Measurements from ENCODE around the gene EEF1AKMT4. TPM values are rescaled to one million over a fixed set of nuclear protein-coding genes. Genes with fewer than 3 reads are reported as not detected.
A peak's percentile ranks its signal among the peaks of the same experiment; 100 is the strongest.

The EEF1AKMT4 gene
- total RNA-seq, 1 donor from 2014 or later, result 3.6 TPM

- DNase-seq (ENCODE audit: low read depth), result no peak
Measured at GRCh38 chr3:184235381-184236032, 14.0 kb upstream of the EEF1AKMT4 start.

GRCh38 chr3:184236033-184236410 is 13.4 kb upstream of the EEF1AKMT4 start:
- DNase-seq (ENCODE audit: low read depth), result no peak

- DNase-seq (ENCODE audit: low read depth), result no peak
Measured at GRCh38 chr3:184236636-184237035, 12.8 kb upstream of the EEF1AKMT4 start.

GRCh38 chr3:184237211-184237610 is 12.3 kb upstream of the EEF1AKMT4 start:
- no peak for DNase-seq (ENCODE audit: low read depth)

GRCh38 chr3:184237807-184238206 is 11.7 kb upstream of the EEF1AKMT4 start:
- no peak for DNase-seq (ENCODE audit: low read depth)

GRCh38 chr3:184238246-184238818 is 11.1 kb upstream of the EEF1AKMT4 start:
- DNase-seq (ENCODE audit: low read depth), result no peak

GRCh38 chr3:184239221-184239620 is 10.3 kb upstream of the EEF1AKMT4 start:
- no peak for DNase-seq (ENCODE audit: low read depth)

GRCh38 chr3:184239708-184240107 is 9.8 kb upstream of the EEF1AKMT4 start:
- no peak for DNase-seq (ENCODE audit: low read depth)

GRCh38 chr3:184240384-184241140 is 8.9 kb upstream of the EEF1AKMT4 start:
- peak; percentile 70 for DNase-seq (ENCODE audit: low read depth)

- DNase-seq (ENCODE audit: low read depth), result no peak
Measured at GRCh38 chr3:184241141-184241446, 8.4 kb upstream of the EEF1AKMT4 start.

GRCh38 chr3:184241447-184242296 is 7.8 kb upstream of the EEF1AKMT4 start:
- no peak for DNase-seq (ENCODE audit: low read depth)

GRCh38 chr3:184242297-184242685 is 7.2 kb upstream of the EEF1AKMT4 start:
- no peak for DNase-seq (ENCODE audit: low read depth)

- peak; percentile 90 for DNase-seq (ENCODE audit: low read depth)
Measured at GRCh38 chr3:184248454-184249411, 739 bp upstream of the EEF1AKMT4 start, which contains the start of gene ALG3. Gene ALG3, minus strand, starts transcription at chr3:184248962. Its CDS starts 22 bp downstream, at chr3:184248940.

GRCh38 chr3:184250167-184250828 is 826 bp downstream of the EEF1AKMT4 start:
- DNase-seq (ENCODE audit: low read depth), result peak; percentile 93

- DNase-seq (ENCODE audit: low read depth), result no peak
Measured at GRCh38 chr3:184255291-184256039, 6.0 kb downstream of the EEF1AKMT4 start.

GRCh38 chr3:184257083-184257915 is 7.8 kb downstream of the EEF1AKMT4 start:
- no peak for DNase-seq (ENCODE audit: low read depth)

- DNase-seq (ENCODE audit: low read depth), result no peak
Measured at GRCh38 chr3:184258926-184259325, 9.5 kb downstream of the EEF1AKMT4 start.

GRCh38 chr3:184259396-184259877 is 10.0 kb downstream of the EEF1AKMT4 start:
- DNase-seq (ENCODE audit: low read depth), result no peak
